A549 (cell line): ENCODE results near the gene MUC4. TPM values are rescaled to one million over a fixed set of nuclear protein-coding genes. Genes with fewer than 3 reads are reported as not detected.
"Not testable (repeated sequence)": the region's sequence is repeated elsewhere in the genome, so short reads cannot be mapped to it uniquely, and the experiment has no call there.

ENCODE experiments used
- ATAC-seq, 2 experiments: fragments of 200-7000 bp in 1 of 2; fragments of >200 bp in 1 of 2; cut with Nextera tagmentation in 1 of 2; cut with Tn5 transposase in 1 of 2; 3 replicates each; pipeline versions ENCODE4 v1.8.0 to v1.9.1; 2018 to 2020; ENCODE audit warnings: mild to moderate bottlenecking in 1 of 2, moderate library complexity in 1 of 2
- CTCF ChIA-PET: fragments of 300-600 bp; sonication (Branson Sonifier 250); formaldehyde crosslinking; extraction: SDS; loops from one replicate; lab custom pipeline; 2021; ENCODE audit warnings: antibody characterized with exemption, inconsistent platforms; lab: Yijun Ruan, JAX
- POLR2A ChIA-PET: fragments of 350-600 bp; formaldehyde crosslinking; extraction: SDS; loops from one replicate; lab custom pipeline; 2021; ENCODE audit warnings: antibody characterized with exemption, inconsistent platforms; lab: Yijun Ruan, JAX
- DNase-seq, 2 experiments: peaks; one replicate each; pipeline versions ENCODE4 v3.0.0 to v3.0.0-alpha.2; 2011 to 2016; ENCODE audit warnings: low read depth in 1 of 2, low spot score in 1 of 2
- FAIRE-seq: peaks from 2 replicates; lab custom pipeline; 2011; peaks lifted over from hg19 to GRCh38; lab: Jason Lieb, UNC
- H3K27ac ChIP-seq, 2 experiments: fragments of >200 bp; sonication (Bioruptor Twin); formaldehyde crosslinking; 3 replicates each; pipeline ENCODE4 v1.5.1; 2016 to 2017
- H3K4me1 ChIP-seq: fragments of >200 bp; sonication (Bioruptor Twin); formaldehyde crosslinking; 3 replicates; pipeline ENCODE4 v1.6.1; 2016
- H3K4me2 ChIP-seq: fragments of >200 bp; sonication (Bioruptor Twin); formaldehyde crosslinking; 3 replicates; pipeline ENCODE4 v1.6.1; 2016
- H3K4me3 ChIP-seq: fragments of >200 bp; sonication (Bioruptor Twin); formaldehyde crosslinking; 3 replicates; pipeline ENCODE4 v1.5.1; 2016
- H3K9me3 ChIP-seq: fragments of >200 bp; sonication (Bioruptor Twin); formaldehyde crosslinking; 3 replicates; pipeline ENCODE4 v1.6.1; 2016
- CBX2 ChIP-seq: fragments of 200-600 bp; sonication (generic); IDR thresholded peaks from 2 replicates; pipeline ENCODE4 v1.6.1; 2016; ENCODE audit warnings: low read depth, mild to moderate bottlenecking, borderline replicate concordance
- CEBPB ChIP-seq, 2 experiments: fragments of >200 bp in 1 of 2; sonication (Bioruptor Twin) in 1 of 2; formaldehyde crosslinking in 1 of 2; IDR thresholded peaks; 2 replicates each; pipeline ENCODE4 v1.6.1; 2012 to 2016
- EHF ChIP-seq: fragments of 250-450 bp; sonication (Bioruptor Pico); IDR thresholded peaks from 2 replicates; pipeline ENCODE4 v1.5.0; 2020; ENCODE audit warnings: mild to moderate bottlenecking
- EHMT2 ChIP-seq: fragments of 200-600 bp; sonication (generic); IDR thresholded peaks from 2 replicates; pipeline ENCODE4 v1.6.1; 2016; ENCODE audit warnings: antibody characterized with exemption, low read depth, mild to moderate bottlenecking, moderate library complexity
- EP300 ChIP-seq, 2 experiments: fragments of >200 bp; sonication (Bioruptor Twin); formaldehyde crosslinking; IDR thresholded peaks; 2 replicates in 1 of 2; 3 replicates in 1 of 2; pipeline ENCODE4 v1.6.1; 2016 to 2017
- ESRRA ChIP-seq: fragments of 150-350 bp; IDR thresholded peaks from 2 replicates; pipeline ENCODE4 v1.6.1; 2014; ENCODE audit warnings: mild to moderate bottlenecking, low read length, borderline replicate concordance
- HDAC2 ChIP-seq: fragments of 200-600 bp; sonication (generic); IDR thresholded peaks from 2 replicates; pipeline ENCODE4 v1.6.1; 2016
- HEYL ChIP-seq: fragments of 250-450 bp; sonication (Bioruptor Pico); IDR thresholded peaks from 2 replicates; pipeline ENCODE4 v1.8.0; 2021; ENCODE audit warnings: mild to moderate bottlenecking, moderate library complexity
- JUN ChIP-seq, 2 experiments: fragments of >200 bp; sonication (Bioruptor Twin); formaldehyde crosslinking; IDR thresholded peaks; 2 replicates in 1 of 2; 3 replicates in 1 of 2; pipeline ENCODE4 v1.6.1; 2016 to 2017
- KDM1A ChIP-seq: fragments of 200-600 bp; sonication (generic); IDR thresholded peaks from 2 replicates; pipeline ENCODE4 v1.6.1; 2016; ENCODE audit warnings: low read depth, mild to moderate bottlenecking
- PHF8 ChIP-seq: fragments of 200-600 bp; sonication (generic); IDR thresholded peaks from 2 replicates; pipeline ENCODE4 v1.6.1; 2016; ENCODE audit warnings: low read depth, mild to moderate bottlenecking, antibody characterized with exemption, moderate library complexity, borderline replicate concordance
- RAD21 ChIP-seq, 2 experiments: fragments of >200 bp in 1 of 2; sonication (Bioruptor Twin) in 1 of 2; formaldehyde crosslinking in 1 of 2; IDR thresholded peaks in 1 of 2; conservative IDR thresholded peaks in 1 of 2; 2 replicates in 1 of 2; 3 replicates in 1 of 2; pipeline ENCODE4 v1.6.1; 2012 to 2018; ENCODE audit warnings: inconsistent platforms in 1 of 2
- RCOR1 ChIP-seq: fragments of 150-350 bp; IDR thresholded peaks from 2 replicates; pipeline ENCODE4 v1.6.1; 2014; ENCODE audit warnings: antibody characterized with exemption, low read length, low read depth
- RFX5 ChIP-seq: fragments of 450-650 bp; IDR thresholded peaks from 2 replicates; pipeline ENCODE4 v1.7.1; 2014; ENCODE audit warnings: antibody characterized with exemption, mild to moderate bottlenecking, moderate library complexity
- ZC3H11A ChIP-seq: fragments of 450-650 bp; IDR thresholded peaks from 2 replicates; pipeline ENCODE4 v1.6.1; 2014; ENCODE audit warnings: antibody characterized with exemption, mild to moderate bottlenecking
- WGBS: methylation state at CpG from one replicate; pipeline ENCODE4 v1.1.6; 2017; ENCODE audit errors: missing lambda C conversion rate; 5-methylcytosine and 5-hydroxymethylcytosine counted together
- polyA plus RNA-seq, 4 experiments: library from polyadenylated mRNA; depleted of rRNA in 3 of 4; stranded (reverse); fragments of >200 nt; fragmentation: RNase III in 1 of 4; extraction: RNeasy Plus Mini Kit Qiagen cat#74134 plus additional on column Dnase treatment in 1 of 4; gene quantifications; 2 replicates in 3 of 4; 3 replicates in 1 of 4; pipeline ENCODE4 v1.2.3, GENCODE V29; 2011 to 2017
- TF ChIP-seq, protein P1 (sequence below): fragments of >200 bp; sonication (Bioruptor Twin); formaldehyde crosslinking; IDR thresholded peaks from 3 replicates; pipeline ENCODE4 v1.6.1; 2016

Gene MUC4
- polyA plus RNA-seq, 2 of the 4 experiments (the other 2 are of a cell fraction), result 0.04 TPM; not detected in 1

- no peak for TF ChIP-seq ZC3H11A
- no peak for TF ChIP-seq ESRRA
- no peak for TF ChIP-seq JUN (IDR thresholded peaks at IDR 0.05)
- no peak for TF ChIP-seq EHF (CRISPR knock-in tag)
- no peak for TF ChIP-seq KDM1A
- no peak for TF ChIP-seq CEBPB (IDR thresholded peaks at IDR 0.05)
- TF ChIP-seq PHF8, result no peak
- TF ChIP-seq, protein P1, sequence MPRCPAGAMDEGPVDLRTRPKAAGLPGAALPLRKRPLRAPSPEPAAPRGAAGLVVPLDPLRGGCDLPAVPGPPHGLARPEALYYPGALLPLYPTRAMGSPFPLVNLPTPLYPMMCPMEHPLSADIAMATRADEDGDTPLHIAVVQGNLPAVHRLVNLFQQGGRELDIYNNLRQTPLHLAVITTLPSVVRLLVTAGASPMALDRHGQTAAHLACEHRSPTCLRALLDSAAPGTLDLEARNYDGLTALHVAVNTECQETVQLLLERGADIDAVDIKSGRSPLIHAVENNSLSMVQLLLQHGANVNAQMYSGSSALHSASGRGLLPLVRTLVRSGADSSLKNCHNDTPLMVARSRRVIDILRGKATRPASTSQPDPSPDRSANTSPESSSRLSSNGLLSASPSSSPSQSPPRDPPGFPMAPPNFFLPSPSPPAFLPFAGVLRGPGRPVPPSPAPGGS, result no peak
- TF ChIP-seq, all 56 proteins: peak for 0
Measured at GRCh38 chr3:195790901-195791300, 20.8 kb downstream of the MUC4 start (continued).

DNA sequence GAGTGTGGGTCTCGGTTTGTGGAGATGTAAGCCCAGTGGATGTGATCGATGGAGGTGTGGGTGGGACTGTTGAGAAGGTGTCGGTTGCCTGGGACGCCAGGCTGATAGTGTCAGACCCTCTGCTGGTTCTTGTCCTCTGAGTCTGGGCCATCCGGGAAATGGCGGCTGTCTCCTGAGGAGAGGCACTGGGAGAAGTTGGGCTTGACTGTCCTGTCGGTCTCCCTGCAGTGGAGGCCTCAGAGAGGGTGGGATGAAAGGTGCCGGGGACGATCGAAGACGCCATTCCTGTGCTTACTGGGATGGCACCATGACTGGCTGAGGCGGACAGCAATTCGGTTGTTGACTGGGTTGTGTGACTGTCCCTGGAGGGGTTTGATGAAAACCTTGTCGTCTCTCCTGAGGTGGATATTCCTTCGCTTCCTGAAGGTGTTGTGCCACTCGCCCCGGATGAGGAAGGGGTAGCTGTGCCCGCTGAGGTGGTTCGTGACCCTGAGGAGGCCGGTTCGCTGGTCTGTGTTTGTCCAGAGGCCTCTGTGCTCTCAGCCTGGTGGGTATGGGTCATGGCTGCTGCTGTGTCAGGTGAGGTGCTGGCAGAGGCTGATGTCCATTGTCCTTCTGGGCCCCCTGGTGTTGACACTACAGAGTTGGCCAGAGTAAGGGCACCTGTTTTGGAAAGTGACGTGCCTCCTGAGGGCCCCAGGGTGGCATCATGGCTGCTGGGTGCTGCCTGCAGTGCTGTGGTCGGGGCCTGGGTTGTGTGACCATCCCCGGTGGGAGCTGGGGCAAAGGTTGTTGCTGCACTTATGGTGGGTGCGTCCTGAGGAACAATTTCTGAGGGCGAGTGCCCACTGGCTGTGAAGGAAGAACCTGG, 22.8 kb downstream of the MUC4 start:
- no peak for TF ChIP-seq HEYL
- no peak for TF ChIP-seq RAD21 (conservative IDR thresholded peaks at IDR 0.05 in 1 of 2, IDR thresholded peaks at IDR 0.05 in 1 of 2)
- TF ChIP-seq RCOR1, result no peak
- TF ChIP-seq EP300 (IDR thresholded peaks at IDR 0.05), result no peak
- no peak for TF ChIP-seq HDAC2
- TF ChIP-seq RFX5, result no peak
- no peak for TF ChIP-seq EHMT2
- TF ChIP-seq CBX2, result no peak
- WGBS, result 57% methylated on average over 16 of the region's 26 CpGs
- no peak for FAIRE-seq
- H3K4me2 ChIP-seq, result no peak overlapping the region
- ATAC-seq, result peak; percentile 50 to 64
- CTCF ChIA-PET, result no interaction called here
- H3K9me3 ChIP-seq, result peaks cover 14% of the 10 kb centered on the region; the same call in 1 of the 3 replicates
- POLR2A ChIA-PET, result no interaction called here
- no peak for DNase-seq
- H3K27ac ChIP-seq, result no peak overlapping the region
- no peak overlapping the region for H3K4me3 ChIP-seq
- H3K4me1 ChIP-seq, result no peaks in the 10 kb centered on the region

- POLR2A ChIA-PET, FAIRE-seq, CTCF ChIA-PET, ATAC-seq, H3K4me2 ChIP-seq, H3K27ac ChIP-seq, DNase-seq, H3K4me1 ChIP-seq, H3K4me3 ChIP-seq: not testable (repeated sequence)
- peaks cover 11% of the 10 kb centered on the region; the same call in 2 of the 3 replicates for H3K9me3 ChIP-seq
- 81% methylated on average over 21 of the region's 21 CpGs for WGBS
Measured at GRCh38 chr3:195785781-195786405, 25.8 kb downstream of the MUC4 start.

GRCh38 chr3:195784031-195784430, 27.7 kb downstream of the MUC4 start:
- DNase-seq, CTCF ChIA-PET, H3K4me2 ChIP-seq, ATAC-seq, FAIRE-seq, POLR2A ChIA-PET, H3K4me1 ChIP-seq, H3K27ac ChIP-seq, H3K4me3 ChIP-seq: not testable (repeated sequence)
- 74% methylated on average over 14 of the region's 14 CpGs for WGBS
- H3K9me3 ChIP-seq, result peaks cover 11% of the 10 kb centered on the region; the same call in 2 of the 3 replicates

DNA sequence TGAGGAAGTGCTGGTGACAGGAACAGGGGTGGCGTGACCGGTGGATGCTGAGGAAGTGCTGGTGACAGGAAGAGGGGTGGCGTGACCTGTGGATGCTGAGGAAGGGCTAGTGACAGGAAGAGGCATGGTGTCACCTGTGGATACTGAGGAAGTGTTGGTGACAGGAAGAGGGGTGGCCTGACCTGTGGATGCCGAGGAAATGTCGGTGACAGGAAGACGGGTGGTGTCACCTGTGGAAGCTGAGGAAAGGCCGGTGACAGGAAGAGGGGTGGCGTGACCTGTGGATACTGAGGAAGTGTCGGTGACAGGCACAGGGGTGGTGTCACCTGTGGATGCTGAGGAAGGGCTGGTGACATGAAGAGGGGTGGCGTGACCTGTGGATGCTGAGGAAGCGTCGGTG, 30.5 kb downstream of the MUC4 start:
- ATAC-seq, H3K27ac ChIP-seq, H3K4me3 ChIP-seq, H3K4me2 ChIP-seq, FAIRE-seq, CTCF ChIA-PET, POLR2A ChIA-PET, H3K4me1 ChIP-seq, DNase-seq: not testable (repeated sequence)
- WGBS, result 72% methylated on average over 10 of the region's 12 CpGs
- H3K9me3 ChIP-seq, result peaks cover 11% of the 10 kb centered on the region; the same call in 2 of the 3 replicates
